SIG-M5 (cell line): Measurements from ENCODE around the gene ZNF474.

ENCODE experiments used
- DNase-seq: peaks from one replicate; lab custom pipeline; 2025; lab: John Stamatoyannopoulos, UW

ZNF474 gene

DNA sequence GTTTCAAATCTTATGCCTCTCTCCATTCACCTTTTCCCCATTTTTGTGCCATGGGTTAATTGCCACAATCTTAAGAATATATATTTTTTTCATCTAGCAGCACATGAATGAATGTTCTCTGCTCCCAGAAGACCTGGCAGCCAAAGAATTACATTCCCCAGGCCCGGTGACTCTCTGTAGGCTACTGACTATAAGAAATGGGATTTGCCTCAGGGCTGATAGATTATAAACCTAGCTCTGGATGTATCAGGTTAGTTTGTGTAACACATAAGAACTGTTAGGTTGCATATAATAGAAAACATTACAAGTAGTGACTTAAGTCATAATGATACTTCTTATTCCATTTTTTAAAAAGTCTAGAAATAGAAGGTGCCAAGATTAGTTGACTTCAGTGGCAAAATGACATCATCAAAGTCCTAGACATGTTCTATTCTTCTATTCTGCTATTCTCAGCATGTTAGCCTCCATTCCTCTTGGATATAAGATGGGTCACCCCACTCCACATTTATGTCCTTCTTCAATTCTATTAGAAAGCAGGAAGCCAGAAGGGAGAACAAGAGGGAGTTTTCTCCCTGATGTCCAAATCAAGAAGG, 10.9 kb upstream of the ZNF474 start:
- DNase-seq: no peak

DNA sequence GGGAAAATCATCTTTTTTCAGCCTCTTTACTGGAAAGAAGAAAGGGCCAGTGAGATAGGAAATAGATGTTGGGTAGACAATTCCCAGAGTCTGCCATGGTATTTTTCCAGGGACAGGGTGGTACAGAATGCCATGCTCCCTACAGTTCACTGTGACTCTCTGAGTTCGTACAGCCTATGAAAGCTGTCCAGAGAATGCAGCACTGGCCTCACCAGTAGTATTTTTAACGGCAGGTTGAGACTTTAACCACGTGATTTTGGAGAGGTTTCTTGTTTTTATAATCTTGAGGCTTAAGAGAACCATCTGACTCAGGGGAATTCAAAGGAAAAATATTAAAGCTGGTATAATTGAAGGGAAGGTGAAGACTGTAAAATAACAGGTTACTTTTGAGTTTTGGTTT, 10.1 kb upstream of the ZNF474 start:
- no peak for DNase-seq

DNA sequence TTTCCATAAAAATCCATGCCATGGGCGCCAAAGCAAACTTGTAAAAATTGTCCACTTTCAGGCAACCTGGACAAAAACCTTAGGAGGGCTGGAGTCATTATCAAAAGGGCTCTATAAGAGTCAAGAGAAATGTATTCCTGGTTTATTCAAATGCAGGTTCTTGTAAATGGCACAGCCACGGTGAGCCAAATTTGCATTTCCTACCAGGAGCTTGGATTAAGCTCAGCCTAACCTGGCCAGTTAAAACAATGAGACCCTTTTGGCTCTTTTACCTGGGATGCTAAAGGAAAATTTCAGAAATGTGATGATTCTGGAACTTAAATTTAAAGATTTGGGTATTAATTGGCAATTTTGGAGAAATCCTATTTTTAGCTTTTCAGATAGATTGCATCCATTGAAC, 8.9 kb upstream of the ZNF474 start:
- no peak for DNase-seq

DNA sequence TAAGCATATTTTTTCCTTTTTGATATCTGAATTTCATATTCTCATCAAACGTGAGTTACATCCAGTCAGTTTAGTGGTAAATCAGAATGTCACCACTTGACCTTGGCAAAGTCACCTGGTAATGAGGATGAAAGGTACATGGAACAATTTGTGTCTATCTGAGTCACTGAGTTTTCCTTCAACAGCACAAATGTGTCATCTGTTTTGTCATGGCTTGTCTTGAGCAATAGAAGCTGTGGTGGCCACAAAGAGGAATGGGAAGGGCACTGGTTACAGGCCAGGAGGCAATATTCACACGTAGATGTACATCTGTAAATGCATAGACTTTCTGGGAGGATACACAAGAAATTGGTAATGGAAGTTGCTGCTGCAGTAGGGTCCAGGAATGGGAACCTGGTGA, 8.4 kb upstream of the ZNF474 start:
- no peak for DNase-seq

DNA sequence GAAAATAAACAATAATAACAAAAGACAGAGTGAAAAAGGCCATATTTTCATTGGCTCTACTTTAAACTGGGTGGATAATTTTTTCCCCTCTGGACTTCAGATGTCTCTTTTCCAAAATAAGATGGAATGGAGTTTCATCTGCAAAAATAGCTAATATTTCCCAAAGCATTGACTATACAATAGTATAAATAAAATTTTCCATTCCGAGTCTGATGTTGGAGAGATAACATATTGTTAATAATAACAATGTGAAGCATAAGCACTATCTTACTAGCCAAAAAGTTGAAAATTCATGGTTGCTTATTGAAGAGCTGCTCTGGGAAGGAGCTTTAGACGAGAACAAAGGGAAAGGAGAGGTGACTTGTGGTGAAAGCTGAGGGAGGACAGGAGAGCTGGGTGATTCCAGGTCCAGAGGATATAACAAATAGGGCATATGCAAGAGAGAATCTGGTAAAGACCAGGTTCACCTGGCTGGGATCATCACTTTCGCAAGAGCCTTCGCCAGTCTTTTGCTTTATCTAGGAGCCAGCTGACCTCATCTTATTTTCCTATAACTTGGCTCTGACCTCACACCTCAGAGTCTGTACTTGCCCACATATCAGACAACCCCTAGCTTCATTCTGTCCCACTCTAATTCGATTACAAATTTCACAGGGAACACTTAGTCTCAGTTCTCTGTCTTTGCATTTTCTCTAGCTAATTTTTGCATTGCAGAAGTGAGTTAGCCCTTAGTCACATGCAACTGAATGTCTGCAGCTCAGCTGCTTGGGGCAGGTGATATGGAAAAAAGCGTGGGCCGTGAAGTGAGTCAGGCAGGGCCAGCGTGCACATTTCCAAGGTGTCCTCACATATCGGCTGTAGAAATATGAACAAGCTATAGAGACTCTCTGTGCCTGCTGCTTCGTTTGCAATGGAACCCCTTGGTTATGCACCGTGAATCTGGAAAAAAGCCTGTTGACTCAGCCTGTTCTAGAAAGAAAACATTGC, 7.6 kb upstream of the ZNF474 start:
- no peak for DNase-seq

DNA sequence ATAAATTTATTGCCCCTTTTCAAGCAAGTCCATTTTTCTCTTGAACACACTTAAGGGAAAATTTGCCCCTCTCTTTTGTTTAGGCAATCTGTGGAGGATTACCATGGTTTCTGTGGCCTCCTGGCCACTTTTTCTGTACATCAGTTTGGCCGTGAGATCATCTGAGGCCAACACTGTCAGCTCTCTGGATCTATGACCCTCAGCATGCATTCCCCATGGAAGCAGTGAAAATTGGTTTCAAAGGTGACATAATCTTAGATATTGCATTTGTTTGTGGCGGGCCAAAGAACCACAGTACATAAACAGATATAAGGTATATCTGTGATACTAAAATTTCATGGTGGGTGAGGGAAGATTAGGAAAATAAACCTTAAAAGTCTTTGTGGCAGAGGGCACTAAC, 4.6 kb upstream of the ZNF474 start:
- DNase-seq: no peak

DNA sequence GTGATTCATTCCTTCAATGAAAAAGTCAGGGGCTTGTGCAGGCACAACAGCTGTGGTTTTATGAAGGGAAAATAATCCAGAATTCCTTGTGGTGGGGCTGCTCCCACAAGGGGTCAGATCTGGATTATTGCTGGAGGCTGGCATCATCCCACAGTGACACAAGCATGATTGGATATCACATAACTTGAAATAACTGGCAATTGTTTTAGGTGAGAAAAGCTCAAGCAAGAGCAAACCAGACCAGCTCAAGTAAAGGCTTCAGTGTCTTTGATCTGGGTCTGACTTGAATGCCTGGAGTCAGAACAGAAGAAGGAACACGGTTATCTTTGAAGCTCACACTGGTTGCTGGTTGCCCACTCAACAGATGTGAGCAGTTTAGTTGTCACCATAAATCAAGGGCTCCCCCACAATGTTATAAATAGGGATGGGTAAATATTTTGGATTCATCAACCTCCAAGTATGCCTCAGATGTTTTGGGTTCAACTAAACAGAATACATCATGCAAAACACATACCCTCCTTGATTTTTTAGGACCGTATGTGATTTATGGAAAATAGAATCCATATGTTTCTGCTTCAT, 3.1 kb upstream of the ZNF474 start:
- DNase-seq: no peak

DNA sequence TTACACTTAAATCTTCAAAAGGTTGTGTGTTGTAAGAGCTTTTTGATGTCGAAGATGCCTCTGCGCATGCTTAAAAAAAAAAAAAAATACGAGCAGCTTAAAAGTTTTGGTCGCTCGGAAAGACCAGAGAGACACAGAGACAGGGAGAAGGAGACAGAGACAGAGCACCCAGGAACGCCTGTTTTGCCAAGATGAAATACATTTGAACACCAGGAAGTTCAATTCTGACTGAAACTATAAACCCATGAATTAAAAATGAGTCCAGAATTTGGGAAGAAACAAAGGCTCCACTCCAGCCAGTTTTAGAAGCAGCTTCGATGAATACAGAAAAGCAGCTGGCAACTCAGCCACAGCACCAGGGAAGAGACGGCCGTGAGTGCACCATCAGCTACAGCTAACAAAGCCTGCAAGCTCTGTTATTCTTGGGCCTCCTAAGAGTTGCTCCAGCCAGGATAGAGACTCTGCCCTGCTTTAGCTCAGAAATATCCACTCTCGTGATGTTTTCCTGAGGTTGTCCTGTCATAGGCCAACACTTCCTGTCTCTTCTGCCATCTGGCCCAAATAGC, 2.5 kb upstream of the ZNF474 start:
- DNase-seq: no peak

DNA sequence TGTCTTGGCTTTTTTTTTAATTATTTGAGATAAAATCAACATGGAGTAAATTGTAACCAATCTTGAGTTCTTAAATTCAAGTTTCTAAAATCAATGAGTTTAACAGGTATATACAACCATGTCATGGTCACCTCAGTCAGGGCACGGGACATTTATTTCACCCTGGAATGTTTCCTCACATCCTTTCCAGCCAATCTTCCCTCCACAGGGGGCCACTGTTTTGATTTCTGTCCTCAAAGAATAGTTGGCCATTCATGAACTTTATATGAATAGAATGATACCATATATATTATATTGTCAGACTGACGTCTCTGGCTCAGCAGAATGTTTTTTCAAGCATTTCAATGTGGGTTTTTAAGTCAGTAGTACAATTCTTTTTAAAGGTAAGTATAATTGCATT, 806 bp downstream of the ZNF474 start:
- no peak for DNase-seq

DNA sequence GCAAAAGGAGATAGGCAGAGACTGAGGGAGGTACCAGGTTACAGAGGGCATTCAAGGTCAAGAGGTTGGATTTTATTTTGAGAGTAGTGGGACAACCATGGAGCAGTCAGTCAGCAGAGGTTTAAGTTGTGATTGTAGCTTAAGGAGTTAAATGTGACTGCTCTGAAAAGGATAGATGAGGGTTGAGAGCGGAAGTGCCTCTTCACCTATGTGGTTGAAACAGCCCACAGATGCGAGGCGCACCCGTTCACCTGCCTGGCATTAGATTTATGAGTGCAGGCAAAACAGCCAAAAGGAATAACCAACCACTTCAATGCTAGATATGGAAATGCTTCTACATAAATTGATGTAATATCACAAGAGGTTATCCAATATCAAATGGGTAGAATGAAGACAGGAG, 8.4 kb downstream of the ZNF474 start:
- DNase-seq: no peak

DNA sequence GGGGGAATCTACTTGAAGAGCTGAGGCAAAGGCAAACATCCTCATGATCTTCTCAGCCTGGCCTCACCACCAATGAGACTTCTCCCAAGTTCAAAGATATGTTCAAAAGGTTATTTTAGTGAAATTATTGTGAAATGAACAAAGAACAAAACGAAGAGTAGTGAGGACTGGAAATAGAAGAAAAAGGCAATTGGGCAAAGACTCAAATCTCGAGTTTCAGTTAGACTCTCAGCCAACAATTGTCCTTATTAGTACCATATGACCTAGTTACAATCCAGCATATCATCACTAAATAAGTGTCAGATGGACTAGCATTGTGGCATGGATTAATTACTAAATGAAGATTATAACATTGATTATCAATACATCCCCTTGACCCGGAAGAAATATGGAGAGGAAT, 9.0 kb downstream of the ZNF474 start:
- DNase-seq: no peak

DNA sequence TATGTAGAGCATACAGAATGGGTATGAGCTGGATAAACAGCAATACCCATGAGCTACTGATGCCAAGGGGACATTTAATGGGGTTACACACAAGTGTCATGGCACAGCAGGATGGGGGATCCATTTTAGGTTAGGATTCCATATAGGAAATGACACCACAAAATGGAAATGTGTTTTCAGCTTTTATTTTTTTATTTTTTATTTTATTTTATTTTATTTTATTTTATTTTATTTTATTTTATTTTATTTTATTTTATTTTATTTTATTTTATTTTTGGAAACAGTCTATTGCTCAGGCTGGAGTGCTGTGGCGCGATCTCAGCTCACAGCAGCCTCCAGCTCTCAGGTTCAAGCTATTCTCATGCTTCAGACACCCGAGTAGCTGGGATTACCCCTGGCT, 11.6 kb downstream of the ZNF474 start:
- DNase-seq: no peak

DNA sequence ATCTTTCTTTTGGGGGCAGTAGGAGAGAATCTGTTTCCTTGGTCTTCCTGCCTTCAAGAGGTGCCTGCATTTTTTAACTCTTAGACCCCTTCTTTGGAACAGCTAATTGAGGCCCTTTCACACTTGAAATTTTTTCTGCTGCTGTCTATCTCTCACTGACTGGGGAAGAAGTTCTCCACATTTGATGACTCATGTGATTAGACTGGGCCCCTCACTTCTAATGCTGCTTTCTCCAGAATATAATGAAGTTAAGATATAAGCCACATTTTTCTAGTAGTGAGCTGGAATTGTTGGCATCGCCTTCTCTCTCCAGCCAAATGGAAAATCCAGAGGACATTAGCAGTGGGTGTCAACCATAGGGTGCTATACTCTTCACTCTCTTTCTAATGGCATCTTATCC, 12.4 kb downstream of the ZNF474 start:
- no peak for DNase-seq

DNA sequence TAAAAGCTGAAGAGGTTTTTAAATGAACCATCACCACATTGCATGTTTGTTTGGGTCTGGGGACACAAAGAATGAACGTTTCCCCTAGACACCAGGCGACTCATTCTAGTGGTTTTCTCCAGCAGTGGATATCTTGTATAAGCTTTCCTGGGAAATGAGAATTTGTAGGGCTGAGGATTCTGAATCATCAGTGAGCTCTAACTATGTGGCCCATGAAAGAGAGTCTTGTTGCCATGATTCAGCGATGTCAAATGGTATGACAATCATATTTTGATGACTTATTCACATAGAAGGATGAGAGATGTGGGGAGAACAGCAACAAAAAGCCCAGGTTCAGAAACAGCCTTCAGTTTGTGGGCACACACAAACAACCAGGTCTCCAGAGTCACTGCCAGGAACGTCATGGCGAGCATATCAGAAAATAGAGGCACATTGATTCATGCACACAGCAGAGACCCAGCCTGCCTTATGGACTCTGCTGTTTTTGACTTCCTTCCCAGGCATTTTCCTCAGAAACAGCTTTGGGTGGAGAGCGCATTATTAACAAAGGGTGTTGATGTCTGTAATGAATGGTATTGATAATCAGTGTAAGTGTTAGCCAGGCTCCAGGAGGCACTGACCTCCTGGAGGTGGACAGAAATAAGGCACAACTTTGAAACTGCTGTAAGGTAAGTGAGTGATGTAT, 13.3 kb downstream of the ZNF474 start:
- DNase-seq: no peak

DNA sequence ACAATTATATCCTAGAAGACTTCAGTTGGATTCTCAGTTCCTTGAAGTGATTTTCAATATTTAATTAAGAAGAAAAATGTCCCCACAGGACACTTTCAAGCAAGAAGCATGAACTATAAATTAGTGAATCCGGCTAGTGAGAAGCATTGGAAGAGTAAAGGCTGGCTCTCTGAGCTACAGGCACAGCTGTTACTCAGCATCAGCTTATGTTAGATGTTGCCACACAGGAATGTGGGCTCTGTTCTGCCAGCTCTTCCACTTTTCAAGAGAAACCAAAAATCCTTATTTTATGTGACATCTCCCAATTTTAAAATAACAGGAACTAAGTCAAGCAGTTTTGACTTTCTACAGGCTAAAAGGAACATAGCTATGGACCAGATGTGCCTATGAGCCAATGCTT, 14.9 kb downstream of the ZNF474 start:
- DNase-seq: no peak

DNA sequence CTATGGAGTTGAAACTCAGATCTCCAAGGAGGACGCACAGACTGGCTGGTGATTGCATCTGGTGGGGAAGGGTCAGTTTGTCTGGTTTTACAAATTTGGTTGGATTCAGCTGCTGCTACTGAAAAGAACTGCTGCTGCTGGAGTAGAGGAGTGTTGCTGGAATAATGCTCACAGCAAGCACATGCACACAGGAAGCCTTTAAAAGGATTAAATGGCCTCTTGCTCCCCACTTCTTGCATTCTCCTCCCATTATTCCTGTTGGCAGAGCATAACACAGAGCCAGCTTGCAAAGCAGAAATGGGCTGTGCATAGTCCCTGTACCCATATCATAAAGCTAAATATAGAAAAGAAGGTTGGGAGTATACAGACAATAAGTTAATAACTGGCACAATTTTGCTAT, 16.6 kb downstream of the ZNF474 start:
- no peak for DNase-seq

DNA sequence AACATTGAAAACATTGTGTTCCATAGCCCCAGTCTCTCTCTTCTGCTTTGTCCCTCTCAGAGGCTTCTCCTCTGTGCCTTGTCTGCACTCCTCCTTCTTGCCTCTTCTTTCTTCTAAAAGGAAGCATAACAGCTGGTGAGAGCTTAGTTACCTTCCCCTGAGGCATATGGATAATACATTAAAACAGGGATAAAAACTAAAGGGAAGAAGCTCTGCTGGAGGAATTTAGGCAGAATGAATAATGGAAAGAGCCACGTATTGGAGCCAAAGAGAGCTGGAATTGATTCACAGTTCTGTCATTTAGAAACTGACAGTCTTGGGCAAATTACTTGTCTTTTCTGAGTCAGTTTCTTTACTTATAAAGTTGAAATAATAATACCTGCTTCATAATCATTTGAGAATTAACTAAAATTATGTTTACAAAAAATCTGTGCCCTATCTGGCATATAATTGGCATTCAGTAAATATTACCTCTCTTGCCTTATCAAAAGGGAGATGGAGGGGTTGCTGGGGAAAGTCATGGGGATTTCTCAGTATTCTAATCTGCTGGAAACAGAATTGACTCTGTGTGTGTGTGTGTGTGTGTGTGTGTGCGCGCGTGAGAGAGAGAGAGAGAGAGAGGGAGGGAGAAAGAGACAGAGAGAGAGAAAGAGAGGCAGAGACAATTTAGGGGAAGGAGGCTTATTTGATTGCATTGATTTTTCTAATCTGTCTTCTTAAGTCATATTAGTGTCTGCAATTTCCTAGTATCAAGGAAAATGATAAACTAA, 20.2 kb downstream of the ZNF474 start:
- no peak for DNase-seq

DNA sequence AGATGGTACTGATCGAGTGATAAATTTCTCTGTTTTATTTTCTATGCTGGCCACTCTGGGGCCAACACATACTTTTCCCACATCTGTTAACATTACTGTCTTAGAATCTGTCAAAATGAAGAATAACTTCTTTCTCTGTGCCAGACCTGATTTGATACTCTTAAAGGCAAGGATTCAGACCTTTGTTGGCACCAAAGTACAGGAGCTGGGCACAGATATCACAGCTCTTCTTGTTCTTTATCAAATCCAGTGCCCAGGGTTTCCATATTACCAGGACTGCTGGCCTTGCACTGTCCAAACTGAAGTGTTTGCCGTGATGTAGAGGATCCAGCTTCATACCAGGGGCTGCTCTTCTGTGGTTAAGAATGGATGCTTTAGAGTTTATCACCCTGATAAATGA, 20.9 kb downstream of the ZNF474 start:
- DNase-seq: no peak

DNA sequence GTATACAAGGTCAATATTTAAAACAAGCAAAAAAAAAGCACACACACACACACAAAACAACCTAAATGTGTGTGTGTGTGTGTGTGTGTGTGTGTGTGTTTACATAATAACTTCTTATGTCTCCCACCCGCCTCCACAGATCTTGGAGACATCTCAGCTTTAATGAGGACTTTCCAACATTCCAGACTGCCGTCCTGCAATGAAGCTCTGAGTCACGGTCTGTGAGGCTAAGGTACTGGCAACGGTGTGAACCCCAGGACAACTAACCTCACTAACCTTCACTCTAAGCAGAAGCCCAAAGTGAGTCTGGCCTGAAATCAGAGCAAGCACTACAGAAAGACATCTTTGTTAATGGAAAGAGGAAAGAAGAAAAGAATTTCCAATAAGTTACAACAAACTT, 22.3 kb downstream of the ZNF474 start:
- no peak for DNase-seq

DNA sequence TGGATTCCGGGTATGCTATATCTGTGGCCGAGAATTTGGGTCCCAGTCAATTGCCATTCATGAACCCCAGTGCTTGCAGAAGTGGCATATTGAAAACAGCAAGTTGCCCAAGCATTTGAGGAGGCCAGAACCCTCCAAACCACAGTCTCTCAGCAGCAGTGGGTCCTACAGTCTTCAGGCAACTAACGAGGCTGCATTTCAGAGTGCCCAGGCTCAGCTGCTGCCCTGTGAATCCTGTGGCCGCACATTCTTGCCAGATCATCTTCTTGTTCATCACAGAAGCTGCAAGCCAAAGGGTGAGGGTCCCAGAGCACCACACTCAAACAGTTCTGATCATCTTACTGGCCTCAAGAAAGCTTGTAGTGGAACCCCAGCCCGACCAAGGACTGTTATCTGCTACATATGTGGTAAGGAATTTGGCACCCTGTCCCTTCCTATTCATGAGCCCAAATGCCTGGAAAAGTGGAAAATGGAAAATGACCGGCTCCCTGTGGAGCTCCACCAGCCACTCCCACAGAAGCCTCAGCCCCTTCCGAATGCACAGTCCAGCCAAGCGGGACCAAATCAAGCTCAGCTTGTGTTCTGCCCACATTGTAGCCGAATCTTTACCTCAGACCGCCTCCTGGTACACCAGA, 23.0 kb downstream of the ZNF474 start:
- DNase-seq: no peak

DNA sequence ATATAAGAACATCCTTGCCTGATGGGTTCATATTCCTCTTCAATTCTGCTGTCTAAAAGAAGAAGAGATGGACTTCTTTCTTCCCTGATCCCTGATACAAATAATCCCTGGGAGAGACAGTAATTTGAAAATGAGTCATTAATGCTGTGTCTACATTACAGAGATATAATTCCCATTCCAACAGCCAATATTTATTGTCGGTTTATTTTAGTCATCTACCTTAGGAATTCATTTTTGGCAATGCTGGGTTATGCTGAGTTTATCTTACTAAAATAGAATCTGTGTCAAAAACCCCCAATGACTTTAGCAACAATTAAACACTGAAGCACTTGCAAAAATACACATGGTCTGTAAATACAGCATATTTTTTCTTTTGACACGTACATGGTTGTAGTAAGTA, 23.9 kb downstream of the ZNF474 start:
- no peak for DNase-seq
